ENCODE data around the gene SCMH1.
"Not testable (repeated sequence)": the region's sequence is repeated elsewhere in the genome, so short reads cannot be mapped to it uniquely, and the experiment has no call there.

SCMH1 gene

GRCh38 chr1:41241749-41242341, at the start of gene SCMH1:
Gene SCMH1 (minus strand): TSS chr1:41242306. CDS start chr1:41186133, 56,173 bp downstream.
- peak; percentile 65 for DNase-seq

GRCh38 chr1:41291195-41291594, 49.1 kb upstream of the SCMH1 start:
- no peak for DNase-seq

- no peak for DNase-seq
Measured at GRCh38 chr1:41289196-41289595, 47.1 kb upstream of the SCMH1 start.

- DNase-seq: no peak
Measured at GRCh38 chr1:41286992-41287391, 44.9 kb upstream of the SCMH1 start.

GRCh38 chr1:41286486-41286885, 44.4 kb upstream of the SCMH1 start:
- DNase-seq: no peak

- DNase-seq: no peak
Measured at GRCh38 chr1:41285818-41286217, 43.7 kb upstream of the SCMH1 start.

- DNase-seq: no peak
Measured at GRCh38 chr1:41284121-41284520, 42.0 kb upstream of the SCMH1 start.

GRCh38 chr1:41282679-41283317, 40.7 kb upstream of the SCMH1 start:
- peak; percentile 50 for DNase-seq

GRCh38 chr1:41281334-41281733, 39.2 kb upstream of the SCMH1 start:
- no peak for DNase-seq

- no peak for DNase-seq
Measured at GRCh38 chr1:41280202-41281032, 38.3 kb upstream of the SCMH1 start.

GRCh38 chr1:41278076-41278475, 36.0 kb upstream of the SCMH1 start:
- DNase-seq: no peak

- DNase-seq: no peak
Measured at GRCh38 chr1:41277371-41277975, 35.4 kb upstream of the SCMH1 start.

GRCh38 chr1:41275831-41276230, 33.7 kb upstream of the SCMH1 start:
- no peak for DNase-seq

- DNase-seq: peak; percentile 61
Measured at GRCh38 chr1:41274752-41275545, 32.8 kb upstream of the SCMH1 start.

- no peak for DNase-seq
Measured at GRCh38 chr1:41272601-41273000, 30.5 kb upstream of the SCMH1 start.

- peak; percentile 76 for DNase-seq
Measured at GRCh38 chr1:41268154-41268770, 26.2 kb upstream of the SCMH1 start.

- DNase-seq: no peak
Measured at GRCh38 chr1:41261926-41262618, 20.0 kb upstream of the SCMH1 start.

GRCh38 chr1:41260768-41261167, 18.7 kb upstream of the SCMH1 start:
- no peak for DNase-seq

GRCh38 chr1:41259221-41259620, 17.1 kb upstream of the SCMH1 start:
- no peak for DNase-seq

- no peak for DNase-seq
Measured at GRCh38 chr1:41255978-41256377, 13.9 kb upstream of the SCMH1 start.

GRCh38 chr1:41251120-41251519, 9.0 kb upstream of the SCMH1 start:
- not testable (repeated sequence) for DNase-seq

- no peak for DNase-seq
Measured at GRCh38 chr1:41249319-41249718, 7.2 kb upstream of the SCMH1 start.

Measured in hematopoietic multipotent progenitor cell treated with erythropoietin and hydrocortisone succinate and interleukin-3 and kit ligand, for 6 days (in vitro differentiated cells).